Activated B cell treated with CpG ODN at 0.5 μM for 24 hours (primary cell): ENCODE measurements around the gene GRAMD1C. TPM values are rescaled to one million over a fixed set of nuclear protein-coding genes. Genes with fewer than 3 reads are reported as not detected.

Experiments
- ATAC-seq: fragments of 200-7000 bp; cut with Tn5 transposase; one replicate; pipeline ENCODE4 v1.10.0; 2021; ENCODE audit warnings: low read depth, mild to moderate bottlenecking, moderate library complexity
- CTCF ChIA-PET: fragments of 350-600 bp; sonication (Branson Sonifier 250); formaldehyde crosslinking; loops from one replicate; lab custom pipeline; 2021; ENCODE audit warnings: antibody characterized with exemption; lab: Charles Lee
- POLR2A ChIA-PET: fragments of 350-600 bp; sonication (Branson Sonifier 250); formaldehyde crosslinking; loops from one replicate; lab custom pipeline; 2021; ENCODE audit warnings: antibody characterized with exemption; lab: Charles Lee
- DNase-seq: peaks from one replicate; pipeline ENCODE4 v3.0.0; 2022
- H3K27ac Mint-ChIP-seq: one replicate; pipeline ENCODE4 v1.8.0; 2020; ENCODE audit warnings: mixed read lengths
- H3K27me3 Mint-ChIP-seq: one replicate; pipeline ENCODE4 v1.8.0; 2021; ENCODE audit warnings: mixed read lengths
- H3K36me3 Mint-ChIP-seq: one replicate; pipeline ENCODE4 v1.8.0; 2021; ENCODE audit warnings: low read depth, mixed read lengths
- H3K4me1 Mint-ChIP-seq: one replicate; pipeline ENCODE4 v1.8.0; 2021; ENCODE audit warnings: mixed read lengths
- H3K4me3 Mint-ChIP-seq: one replicate; pipeline ENCODE4 v1.8.0; 2020; ENCODE audit warnings: mild to moderate bottlenecking, mixed read lengths
- H3K9me3 Mint-ChIP-seq: one replicate; pipeline ENCODE4 v1.8.0; 2020; ENCODE audit warnings: mixed read lengths
- CTCF ChIP-seq: fragments of 200-600 bp; IDR thresholded peaks from one replicate; pipeline ENCODE4 v1.8.0; 2022; ENCODE audit warnings: antibody characterized with exemption, mild to moderate bottlenecking
- intact Hi-C: fragments of 100-400 bp; cut with micrococcal nuclease; formaldehyde crosslinking; loops from one replicate; pipeline ENCODE4 v1.15.1; 2024
- total RNA-seq: library from RNA; stranded (reverse); gene quantifications from 2 replicates; pipeline ENCODE4 v1.2.3, GENCODE V29; 2022

The GRAMD1C gene
- total RNA-seq, 1 donor from 2014 or later: 12.2 TPM

GRCh38 chr3:113825090-113825489 is 13.5 kb upstream of the GRAMD1C start:
- CTCF ChIA-PET: interaction anchor here (1.2 to 2.7 kb wide), 5 partner anchors 13 to 88 kb away, joined by 4 to 32 read pairs (median 6); partner anchors contain the start of genes ATP6V1A and GRAMD1C
- Mint-ChIP-seq H3K36me3 (no peaks in the 10 kb centered on the region), H3K27ac (peak overlapping the region; percentile 71), H3K27me3 (no peaks in the 10 kb centered on the region), H3K4me3 (peak overlapping the region; percentile 64), H3K4me1 (peaks cover 43% of the 10 kb centered on the region), H3K9me3 (no peaks in the 10 kb centered on the region)
- intact Hi-C loops: loop anchor here (1.0 to 5.0 kb wide), 4 partner anchors 13 to 313 kb away; partner anchors contain the start of genes GRAMD1C and NAA50
- TF ChIP-seq CTCF: no peak
- peak; percentile 90 for ATAC-seq
- POLR2A ChIA-PET: interaction anchor here (0.9 to 1.8 kb wide), 5 partner anchors 14 to 389 kb away, joined by 3 to 25 read pairs (median 3); partner anchors contain the start of genes ATP6V1A, GRAMD1C and NAA50
- DNase-seq: no peak

- ChIA-PET POLR2A (interaction anchor here (0.6 kb wide), 1 partner anchor 1536 kb away, joined by 3 read pairs; no protein-coding TSS in a partner anchor), CTCF (no interaction called here)
- Mint-ChIP-seq H3K9me3 (peaks cover 11% of the 10 kb centered on the region), H3K4me3 (no peak overlapping the region), H3K36me3 (peaks cover 6% of the 10 kb centered on the region), H3K4me1 (peaks cover 76% of the 10 kb centered on the region), H3K27me3 (no peaks in the 10 kb centered on the region), H3K27ac (peak overlapping the region; percentile 62)
- no peak for TF ChIP-seq CTCF
- intact Hi-C loops: loop anchor here (5.0 kb wide), 1 partner anchor 316 kb away; no protein-coding TSS in a partner anchor
- no peak for ATAC-seq
- no peak for DNase-seq
Observed at GRCh38 chr3:113828600-113828999, 10.0 kb upstream of the GRAMD1C start.

- ChIA-PET POLR2A (interaction anchor here (0.6 to 3.1 kb wide), 4 partner anchors 9 to 84 kb away, joined by 3 to 50 read pairs (median 7); partner anchors contain the start of genes ATP6V1A, GRAMD1C and NAA50), CTCF (interaction anchor here (1.2 kb wide), 1 partner anchor 9 kb away, joined by 5 read pairs; the partner anchor contains the start of gene GRAMD1C)
- DNase-seq (no peak), ATAC-seq (peak; percentile 35)
- intact Hi-C loops: loop anchor here (1.0 to 5.0 kb wide), 3 partner anchors 9 to 383 kb away; partner anchors contain the start of gene GRAMD1C
- peaks cover 6% of the 10 kb centered on the region for H3K36me3 Mint-ChIP-seq
- peak overlapping the region; percentile 89 for H3K27ac Mint-ChIP-seq
- no peaks in the 10 kb centered on the region for H3K27me3 Mint-ChIP-seq
- H3K9me3 Mint-ChIP-seq: peaks cover 11% of the 10 kb centered on the region
- peaks cover 72% of the 10 kb centered on the region for H3K4me1 Mint-ChIP-seq
- H3K4me3 Mint-ChIP-seq: peak overlapping the region; percentile 73
- TF ChIP-seq CTCF: no peak
Observed at GRCh38 chr3:113829576-113830354, 8.8 kb upstream of the GRAMD1C start.

GRCh38 chr3:113831103-113831355 is 7.6 kb upstream of the GRAMD1C start:
- intact Hi-C loops: loop anchor here (5.0 kb wide), 1 partner anchor 381 kb away; no protein-coding TSS in a partner anchor
- H3K27ac Mint-ChIP-seq: peak overlapping the region; percentile 89
- CTCF ChIA-PET: no interaction called here
- DNase-seq (no peak), ATAC-seq (no peak)
- POLR2A ChIA-PET: interaction anchor here (3.1 kb wide), 1 partner anchor 85 kb away, joined by 50 read pairs; the partner anchor contains the start of genes ATP6V1A and NAA50
- H3K4me1 Mint-ChIP-seq: peaks cover 64% of the 10 kb centered on the region
- peak overlapping the region; percentile 73 for H3K4me3 Mint-ChIP-seq
- TF ChIP-seq CTCF: no peak
- peaks cover 11% of the 10 kb centered on the region for H3K9me3 Mint-ChIP-seq
- H3K36me3 Mint-ChIP-seq: peaks cover 6% of the 10 kb centered on the region
- H3K27me3 Mint-ChIP-seq: no peaks in the 10 kb centered on the region
